ENCODE data around the gene CACNB4.

- TF ChIP-seq POLR2A (IDR thresholded peaks at IDR 0.05) (no peak), CTCF (IDR thresholded peaks at IDR 0.05) (no peak)
These were observed 247.1 kb downstream of the CACNB4 start for GRCh38 chr2:151851761-151852160.
